AG04450 (cell line): ENCODE data around the gene SCAF8. TPM values are rescaled to one million over a fixed set of nuclear protein-coding genes. Genes with fewer than 3 reads are reported as not detected.

Experiments used
- CTCF ChIA-PET: fragments of 300-600, 350-600 bp; formaldehyde crosslinking; extraction: SDS; loops from one replicate; lab custom pipeline; 2022; ENCODE audit warnings: antibody characterized with exemption, inconsistent platforms; lab: Charles Lee
- POLR2A ChIA-PET: fragments of 350-600 bp; formaldehyde crosslinking; extraction: SDS; loops from one replicate; lab custom pipeline; 2021; ENCODE audit warnings: antibody characterized with exemption, inconsistent platforms; lab: Yijun Ruan, JAX
- DNase-seq: peaks from one replicate; pipeline ENCODE4 v3.0.0-alpha.2; 2011; ENCODE audit warnings: low read depth, low spot score
- H3K27ac ChIP-seq: one replicate; pipeline ENCODE4 v1.5.1; 2012; ENCODE audit warnings: low read depth, low read length, control low read depth
- H3K27me3 ChIP-seq: one replicate; pipeline ENCODE4 v1.6.0; 2012; ENCODE audit warnings: low read length; ENCODE audit not compliant: control insufficient read depth, insufficient read depth
- H3K4me3 ChIP-seq: 2 replicates; pipeline ENCODE4 v1.5.1; 2011; ENCODE audit warnings: mild to moderate bottlenecking, low read depth, low read length, control low read depth
- H3K9me3 ChIP-seq: 2 replicates; pipeline ENCODE4 v1.5.1; 2012; ENCODE audit warnings: low read length; ENCODE audit not compliant: control insufficient read depth, insufficient read depth
- CTCF ChIP-seq: IDR thresholded peaks from 2 replicates; pipeline ENCODE4 v1.5.1; 2011; ENCODE audit warnings: low read depth, low read length, control low read depth, inconsistent platforms
- polyA plus RNA-seq: library from polyadenylated mRNA; depleted of rRNA; stranded (reverse); fragments of >200 nt; gene quantifications from 2 replicates; pipeline ENCODE4 v1.2.3, GENCODE V29; 2011

The SCAF8 gene
- polyA plus RNA-seq, 1 experiment, result 29.2 TPM

- ChIA-PET POLR2A (no interaction called here), CTCF (interaction anchor here (1.0 to 1.6 kb wide), 2 partner anchors 58 to 188 kb away, joined by 4 read pairs; no protein-coding TSS in a partner anchor)
- TF ChIP-seq CTCF, result no peak
- no peak for DNase-seq
- H3K27me3 ChIP-seq, result no peaks in the 10 kb centered on the region
- no peaks in the 10 kb centered on the region; the same call in 1 of the 2 replicates for H3K9me3 ChIP-seq
- H3K27ac ChIP-seq, result no peak overlapping the region
- H3K4me3 ChIP-seq, result no peak overlapping the region
Measured at GRCh38 chr6:154864066-154864430, 130.8 kb downstream of the SCAF8 start.

GRCh38 chr6:154865291-154865690 is 132.1 kb downstream of the SCAF8 start:
- no peaks in the 10 kb centered on the region for H3K27me3 ChIP-seq
- no peak overlapping the region for H3K27ac ChIP-seq
- POLR2A ChIA-PET, result interaction anchor here (0.7 kb wide), 1 partner anchor 664 kb away, joined by 5 read pairs; no protein-coding TSS in a partner anchor

GRCh38 chr6:154868143-154868594 is 135.0 kb downstream of the SCAF8 start:
- peak; percentile 34 for DNase-seq
- peak; percentile 78 for TF ChIP-seq CTCF
- Histone ChIP-seq H3K4me3 (no peak overlapping the region), H3K9me3 (no peaks in the 10 kb centered on the region; the same call in 1 of the 2 replicates), H3K27ac (no peak overlapping the region), H3K27me3 (no peaks in the 10 kb centered on the region)
- ChIA-PET POLR2A (no interaction called here), CTCF (interaction anchor here (0.5 to 2.4 kb wide), 74 partner anchors 9 to 448 kb away, joined by 3 to 38 read pairs (median 4); no protein-coding TSS in a partner anchor)

More at GRCh38 chr6:154865291-154865690, 132.1 kb downstream of the SCAF8 start:
- Histone ChIP-seq H3K4me3 (no peak overlapping the region), H3K9me3 (no peaks in the 10 kb centered on the region; the same call in 1 of the 2 replicates)
- TF ChIP-seq CTCF, result no peak
- CTCF ChIA-PET, result interaction anchor here (1.6 kb wide), 1 partner anchor 190 kb away, joined by 4 read pairs; no protein-coding TSS in a partner anchor
- no peak for DNase-seq

- Histone ChIP-seq H3K27me3 (no peaks in the 10 kb centered on the region), H3K27ac (no peak overlapping the region), H3K9me3 (no peaks in the 10 kb centered on the region), H3K4me3 (no peak overlapping the region)
- TF ChIP-seq CTCF, result 0 out of 2 replicates have a peak, but pooled peaks have one; percentile 2
- ChIA-PET POLR2A (no interaction called here), CTCF (interaction anchor here (1.1 kb wide), 1 partner anchor 303 kb away, joined by 3 read pairs; no protein-coding TSS in a partner anchor)
- no peak for DNase-seq
Measured at GRCh38 chr6:154872542-154873114, 139.4 kb downstream of the SCAF8 start.

- Histone ChIP-seq H3K27me3 (no peaks in the 10 kb centered on the region), H3K9me3 (no peaks in the 10 kb centered on the region), H3K4me3 (no peak overlapping the region), H3K27ac (no peak overlapping the region)
- ChIA-PET CTCF (interaction anchor here (0.8 to 1.1 kb wide), 3 partner anchors 198 to 304 kb away, joined by 3 read pairs; no protein-coding TSS in a partner anchor), POLR2A (no interaction called here)
- TF ChIP-seq CTCF, result no peak
- no peak for DNase-seq
Measured at GRCh38 chr6:154873546-154873945, 140.3 kb downstream of the SCAF8 start.
